Loucy (cell line): ENCODE data around the gene CSPG4.

Experiments used
- H2AFZ ChIP-seq: fragments of 200-600 bp; sonication (generic); 2 replicates; pipeline ENCODE4 v1.6.0; 2016; ENCODE audit warnings: antibody characterized with exemption, mild to moderate bottlenecking, low read length, moderate library complexity
- H3F3A ChIP-seq: fragments of 200-600 bp; 2 replicates; pipeline ENCODE4 v1.6.0; 2016; ENCODE audit warnings: antibody characterized with exemption, low read depth, mild to moderate bottlenecking
- H3K27me3 ChIP-seq: fragments of 200-600 bp; sonication (generic); 2 replicates; pipeline ENCODE4 v1.6.1; 2014; ENCODE audit warnings: low read length, mild to moderate bottlenecking; ENCODE audit not compliant: insufficient read depth, poor library complexity, severe bottlenecking
- H3K36me3 ChIP-seq: fragments of 200-600 bp; sonication (generic); 2 replicates; pipeline ENCODE4 v1.6.1; 2016; ENCODE audit warnings: low read length; ENCODE audit not compliant: insufficient read depth
- H3K4me1 ChIP-seq: fragments of 200-600 bp; sonication (generic); 2 replicates; pipeline ENCODE4 v1.5.1; 2014; ENCODE audit warnings: low read length, mild to moderate bottlenecking; ENCODE audit not compliant: insufficient read depth, poor library complexity, severe bottlenecking
- H3K4me2 ChIP-seq: fragments of 200-600 bp; sonication (generic); 2 replicates; pipeline ENCODE4 v1.6.0; 2014; ENCODE audit warnings: antibody characterized with exemption, low read length, low read depth, mild to moderate bottlenecking; ENCODE audit not compliant: poor library complexity, severe bottlenecking
- H3K4me3 ChIP-seq: fragments of 200-600 bp; sonication (generic); 2 replicates; pipeline ENCODE4 v1.5.1; 2014; ENCODE audit warnings: low read length, mild to moderate bottlenecking, mixed read lengths; ENCODE audit not compliant: poor library complexity, severe bottlenecking
- H3K79me2 ChIP-seq: fragments of 200-600 bp; sonication (generic); 2 replicates; pipeline ENCODE4 v1.6.1; 2014; ENCODE audit warnings: low read length; ENCODE audit not compliant: insufficient read depth
- H3K9ac ChIP-seq: fragments of 200-600 bp; sonication (generic); 2 replicates; pipeline ENCODE4 v1.6.0; 2014; ENCODE audit warnings: mild to moderate bottlenecking, low read depth, low read length, moderate library complexity; ENCODE audit not compliant: poor library complexity, severe bottlenecking
- H3K9me2 ChIP-seq: fragments of 200-600 bp; sonication (generic); replicated peaks from 2 replicates; pipeline ENCODE4 v1.6.1; 2016; ENCODE audit warnings: low read depth, low read length, mixed read lengths
- H3K9me3 ChIP-seq: fragments of 200-600 bp; sonication (generic); 2 replicates; pipeline ENCODE4 v1.6.1; 2014; ENCODE audit warnings: mild to moderate bottlenecking, antibody characterized with exemption, low read length, low read depth; ENCODE audit not compliant: insufficient read depth
- H4K20me1 ChIP-seq: fragments of 200-600 bp; sonication (generic); 2 replicates; pipeline ENCODE4 v1.6.0; 2014; ENCODE audit warnings: antibody characterized with exemption, low read length, mild to moderate bottlenecking; ENCODE audit not compliant: insufficient read depth, poor library complexity, severe bottlenecking
- EZH2phosphoT487 ChIP-seq: fragments of 200-600 bp; IDR thresholded peaks from 2 replicates; pipeline ENCODE4 v1.6.1; 2018; ENCODE audit warnings: antibody characterized with exemption, mild to moderate bottlenecking, moderate library complexity, borderline replicate concordance
- TF ChIP-seq, protein P1 (sequence below): fragments of 200-600 bp; sonication (generic); conservative IDR thresholded peaks from 2 replicates; pipeline ENCODE4 v1.5.1; 2014; ENCODE audit warnings: mild to moderate bottlenecking, antibody characterized with exemption, low read length

CSPG4 gene

GRCh38 chr15:75641603-75642002 is 71.0 kb downstream of the CSPG4 start:
- Histone ChIP-seq H3K36me3 (no peaks in the 10 kb centered on the region), H3K4me1 (peaks cover 29% of the 10 kb centered on the region), H4K20me1 (peaks cover 26% of the 10 kb centered on the region), H3K79me2 (peaks cover 32% of the 10 kb centered on the region), H3K9me3 (no peaks in the 10 kb centered on the region), H3K9ac (no peak overlapping the region), H3K9me2 (no peaks in the 10 kb centered on the region), H2AFZ (no peak overlapping the region), H3K27me3 (no peaks in the 10 kb centered on the region), H3K4me3 (no peak overlapping the region), H3F3A (no peaks in the 10 kb centered on the region), H3K4me2 (no peak overlapping the region)
- TF ChIP-seq, protein P1, sequence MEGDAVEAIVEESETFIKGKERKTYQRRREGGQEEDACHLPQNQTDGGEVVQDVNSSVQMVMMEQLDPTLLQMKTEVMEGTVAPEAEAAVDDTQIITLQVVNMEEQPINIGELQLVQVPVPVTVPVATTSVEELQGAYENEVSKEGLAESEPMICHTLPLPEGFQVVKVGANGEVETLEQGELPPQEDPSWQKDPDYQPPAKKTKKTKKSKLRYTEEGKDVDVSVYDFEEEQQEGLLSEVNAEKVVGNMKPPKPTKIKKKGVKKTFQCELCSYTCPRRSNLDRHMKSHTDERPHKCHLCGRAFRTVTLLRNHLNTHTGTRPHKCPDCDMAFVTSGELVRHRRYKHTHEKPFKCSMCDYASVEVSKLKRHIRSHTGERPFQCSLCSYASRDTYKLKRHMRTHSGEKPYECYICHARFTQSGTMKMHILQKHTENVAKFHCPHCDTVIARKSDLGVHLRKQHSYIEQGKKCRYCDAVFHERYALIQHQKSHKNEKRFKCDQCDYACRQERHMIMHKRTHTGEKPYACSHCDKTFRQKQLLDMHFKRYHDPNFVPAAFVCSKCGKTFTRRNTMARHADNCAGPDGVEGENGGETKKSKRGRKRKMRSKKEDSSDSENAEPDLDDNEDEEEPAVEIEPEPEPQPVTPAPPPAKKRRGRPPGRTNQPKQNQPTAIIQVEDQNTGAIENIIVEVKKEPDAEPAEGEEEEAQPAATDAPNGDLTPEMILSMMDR: no peak
- TF ChIP-seq EZH2phosphoT487: no peak

DNA sequence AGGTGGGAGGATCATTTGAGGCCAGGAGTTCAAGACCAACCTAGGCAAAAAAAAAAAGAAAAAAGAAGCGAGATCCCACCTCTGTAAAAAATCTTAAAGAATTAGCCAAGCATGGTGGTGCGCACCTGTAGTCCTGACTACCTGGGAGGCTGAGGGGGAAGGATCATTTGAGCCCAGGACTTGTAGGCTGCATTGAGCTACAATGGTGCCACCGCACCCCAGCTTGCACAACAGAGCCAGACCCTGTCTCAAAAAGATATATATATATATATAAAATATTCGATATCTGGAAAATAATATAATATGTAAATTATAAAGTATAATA is 71.5 kb downstream of the CSPG4 start:
- Histone ChIP-seq H3K4me3 (peak overlapping the region; percentile 86), H3K9me2 (no peaks in the 10 kb centered on the region), H3K27me3 (no peaks in the 10 kb centered on the region), H3F3A (no peaks in the 10 kb centered on the region), H3K36me3 (no peaks in the 10 kb centered on the region), H3K9me3 (no peaks in the 10 kb centered on the region), H4K20me1 (peaks cover 27% of the 10 kb centered on the region), H2AFZ (no peak overlapping the region), H3K4me1 (peaks cover 25% of the 10 kb centered on the region), H3K79me2 (peaks cover 35% of the 10 kb centered on the region), H3K4me2 (peak overlapping the region; percentile 79), H3K9ac (peak overlapping the region; percentile 86)
- TF ChIP-seq EZH2phosphoT487: no peak
- TF ChIP-seq, protein P1: no peak

DNA sequence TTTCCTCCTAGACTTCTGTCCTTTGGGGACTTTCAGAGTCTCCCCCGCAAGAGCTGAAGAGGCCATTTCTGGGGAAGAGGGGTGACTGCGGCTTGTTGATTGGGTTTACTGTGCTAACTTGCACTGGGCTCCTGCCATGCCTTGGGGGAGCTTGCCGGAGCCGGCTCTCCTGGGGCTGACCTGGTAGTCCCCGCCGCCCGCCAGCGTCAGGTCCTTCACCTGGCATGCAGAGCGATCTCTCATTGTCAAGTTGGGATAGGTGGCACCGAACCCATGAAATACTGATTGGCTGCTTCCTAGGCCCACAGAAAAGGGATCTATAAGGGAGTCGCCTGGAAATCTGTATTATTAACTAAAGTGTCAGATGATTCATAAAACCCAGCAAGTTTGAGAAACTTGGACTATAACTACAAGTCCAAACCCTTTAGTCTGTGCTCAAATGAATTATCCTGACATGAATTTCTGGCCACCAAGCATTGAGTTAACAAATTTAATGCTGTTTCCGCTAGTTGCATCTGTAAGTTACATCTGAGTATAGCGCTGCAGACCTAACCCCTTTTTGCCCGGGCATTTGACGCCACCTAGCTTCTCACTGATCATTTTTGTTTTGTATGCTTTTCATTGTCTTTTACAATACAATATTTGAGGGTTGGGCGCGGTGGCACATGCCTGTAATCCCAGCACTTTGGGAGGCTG is 72.0 kb downstream of the CSPG4 start:
- Histone ChIP-seq H3K4me3 (peak overlapping the region; percentile 86), H3K4me2 (peak overlapping the region; percentile 79), H3K9ac (peak overlapping the region; percentile 86), H3K4me1 (peaks cover 25% of the 10 kb centered on the region), H3K9me2 (no peaks in the 10 kb centered on the region), H3K36me3 (no peaks in the 10 kb centered on the region), H3K79me2 (peaks cover 40% of the 10 kb centered on the region), H4K20me1 (peaks cover 32% of the 10 kb centered on the region), H3F3A (no peaks in the 10 kb centered on the region), H3K27me3 (no peaks in the 10 kb centered on the region), H2AFZ (peak overlapping the region; percentile 79), H3K9me3 (no peaks in the 10 kb centered on the region)
- TF ChIP-seq, protein P1: peak; percentile 72
- no peak for TF ChIP-seq EZH2phosphoT487
